ENCODE measurements around the gene RHBDL1. TPM values are rescaled to one million over a fixed set of nuclear protein-coding genes. Genes with fewer than 3 reads are reported as not detected.

The RHBDL1 gene
- total RNA-seq, 3 donors from 2014 or later (not counting 1 experiment from before 2014, with no cell fraction given): 2.9 to 4.2 (median 4.2) TPM

GRCh38 chr16:679814-680624 lies 4.5 kb downstream of the RHBDL1 start, which contains the start of gene STUB1:
TSS of gene STUB1 (plus strand) at chr16:680410. CDS start at chr16:680526, 116 bp downstream.
- peak within 1 kb of the TSS; percentile 71 for H3K4me3 ChIP-seq (ENCODE audit: low read length)
- intact Hi-C loops (cut with micrococcal nuclease): no loop called here
- no peaks in the 10 kb centered on the region for H3K27me3 Mint-ChIP-seq (ENCODE audit: low read depth in 2 of 2)

GRCh38 chr16:680625-680945 lies 5.1 kb downstream of the RHBDL1 start:
- Histone ChIP-seq H3K9me3 (ENCODE audit: control insufficient read depth, insufficient read depth, low read length) (no peaks in the 10 kb centered on the region), H3K4me1 (ENCODE audit: control insufficient read depth, insufficient read depth, low read length) (peaks cover 62% of the 10 kb centered on the region), H3K36me3 (ENCODE audit: control insufficient read depth, insufficient read depth, low read length) (peaks cover 17% of the 10 kb centered on the region), H3K27me3 (ENCODE audit: control insufficient read depth, insufficient read depth, low read length) (no peaks in the 10 kb centered on the region), H3K27ac (ENCODE audit: low read length) (peak overlapping the region; percentile 63), H3K4me3 (ENCODE audit: low read length) (peak overlapping the region; percentile 71)
- intact Hi-C loops (cut with micrococcal nuclease): no loop called here
- no peak for TF ChIP-seq CTCF (IDR thresholded peaks at IDR 0.05)
- WGBS (ENCODE audit: insufficient coverage): under 1% methylated on average over 38 of the region's 38 CpGs
- Mint-ChIP-seq H3K4me1 (peaks cover 0 to 30% of the 10 kb centered on the region in 2 donors), H3K4me3 (peak overlapping the region; percentile 85), H3K27ac (peak overlapping the region; percentile 67 to 75), H3K9me3 (no peaks in the 10 kb centered on the region), H3K27me3 (ENCODE audit: low read depth in 2 of 2) (no peaks in the 10 kb centered on the region), H3K36me3 (no peaks in the 10 kb centered on the region)
- DNase-seq (no peak), ATAC-seq (no peak)

More at GRCh38 chr16:679814-680624, 4.5 kb downstream of the RHBDL1 start, which contains the start of gene STUB1:
- TF ChIP-seq CTCF (IDR thresholded peaks at IDR 0.05): no peak
- peaks cover 60% of the 10 kb centered on the region for H3K4me1 ChIP-seq (ENCODE audit: control insufficient read depth, insufficient read depth, low read length)
- Mint-ChIP-seq H3K36me3 (no peaks in the 10 kb centered on the region), H3K27ac (peak within 1 kb of the TSS; percentile 67 to 75), H3K4me3 (peak within 1 kb of the TSS; percentile 85), H3K4me1 (peaks cover 0 to 34% of the 10 kb centered on the region in 2 donors), H3K9me3 (no peaks in the 10 kb centered on the region)
- peak; percentile 66 to 87 (median 70) for ATAC-seq
- no peaks in the 10 kb centered on the region for H3K9me3 ChIP-seq (ENCODE audit: control insufficient read depth, insufficient read depth, low read length)
- H3K27me3 ChIP-seq (ENCODE audit: control insufficient read depth, insufficient read depth, low read length): peaks cover 3% of the 10 kb centered on the region
- WGBS (ENCODE audit: insufficient coverage): under 1% methylated on average over 89 of the region's 91 CpGs
- H3K36me3 ChIP-seq (ENCODE audit: control insufficient read depth, insufficient read depth, low read length): peaks cover 17% of the 10 kb centered on the region
- peak within 1 kb of the TSS; percentile 78 for H3K27ac ChIP-seq (ENCODE audit: low read length)
- peak; percentile 83 to 92 for DNase-seq

- Mint-ChIP-seq H3K4me1 (peaks cover 0 to 33% of the 10 kb centered on the region in 2 donors), H3K36me3 (no peaks in the 10 kb centered on the region), H3K4me3 (peak overlapping the region; percentile 67), H3K27me3 (ENCODE audit: low read depth in 2 of 2) (no peaks in the 10 kb centered on the region), H3K9me3 (no peaks in the 10 kb centered on the region), H3K27ac (peak overlapping the region in 1 of 2 donors; percentile 67)
- Histone ChIP-seq H3K4me3 (ENCODE audit: low read length) (peak overlapping the region; percentile 71), H3K36me3 (ENCODE audit: control insufficient read depth, insufficient read depth, low read length) (peaks cover 17% of the 10 kb centered on the region), H3K4me1 (ENCODE audit: control insufficient read depth, insufficient read depth, low read length) (peaks cover 65% of the 10 kb centered on the region), H3K9me3 (ENCODE audit: control insufficient read depth, insufficient read depth, low read length) (no peaks in the 10 kb centered on the region), H3K27ac (ENCODE audit: low read length) (peak overlapping the region; percentile 63), H3K27me3 (ENCODE audit: control insufficient read depth, insufficient read depth, low read length) (no peaks in the 10 kb centered on the region)
- 56% methylated on average over 44 of the region's 44 CpGs for WGBS (ENCODE audit: insufficient coverage)
- intact Hi-C loops (cut with micrococcal nuclease): no loop called here
- TF ChIP-seq CTCF (IDR thresholded peaks at IDR 0.05): no peak
- ATAC-seq (no peak), DNase-seq (peak in 1 of 2 donors; percentile 40)
Observed at GRCh38 chr16:680967-681745, 5.7 kb downstream of the RHBDL1 start.

Data from natural killer cell (primary cell).